GM18520 (cell line): Measurements from ENCODE around the gene CBL.
"Not testable (repeated sequence)": the region's sequence is repeated elsewhere in the genome, so short reads cannot be mapped to it uniquely, and the experiment has no call there.

Experiments used
- ATAC-seq: cut with Tn5 transposase; IDR thresholded peaks from one replicate; pipeline ENCODE4 v1.9.1; 2021; ENCODE audit not compliant: unreplicated experiment

CBL gene

GRCh38 chr11:119184399-119184798 lies 21.7 kb upstream of the CBL start:
- not testable (repeated sequence) for ATAC-seq

GRCh38 chr11:119185981-119186634 lies 20.0 kb upstream of the CBL start:
- ATAC-seq: no peak

GRCh38 chr11:119187123-119187892 lies 18.8 kb upstream of the CBL start:
- ATAC-seq: no peak

- ATAC-seq: no peak
Observed at GRCh38 chr11:119188067-119188466, 18.1 kb upstream of the CBL start.

- ATAC-seq: no peak
Observed at GRCh38 chr11:119188887-119189286, 17.3 kb upstream of the CBL start.

- no peak for ATAC-seq
Observed at GRCh38 chr11:119189393-119189792, 16.7 kb upstream of the CBL start.

GRCh38 chr11:119190531-119190930 lies 15.6 kb upstream of the CBL start:
- no peak for ATAC-seq

- not testable (repeated sequence) for ATAC-seq
Observed at GRCh38 chr11:119191265-119191664, 14.9 kb upstream of the CBL start.

GRCh38 chr11:119192111-119192510 lies 14.0 kb upstream of the CBL start:
- no peak for ATAC-seq

GRCh38 chr11:119193001-119193400 lies 13.1 kb upstream of the CBL start:
- no peak for ATAC-seq

- no peak for ATAC-seq
Observed at GRCh38 chr11:119193626-119194025, 12.5 kb upstream of the CBL start.

- no peak for ATAC-seq
Observed at GRCh38 chr11:119194811-119195440, 11.2 kb upstream of the CBL start.

- ATAC-seq: no peak
Observed at GRCh38 chr11:119195680-119196079, 10.5 kb upstream of the CBL start.

GRCh38 chr11:119196833-119197483 lies 9.2 kb upstream of the CBL start:
- no peak for ATAC-seq

GRCh38 chr11:119198925-119199324 lies 7.2 kb upstream of the CBL start:
- ATAC-seq: no peak

- ATAC-seq: not testable (repeated sequence)
Observed at GRCh38 chr11:119201236-119201635, 4.9 kb upstream of the CBL start.

- no peak for ATAC-seq
Observed at GRCh38 chr11:119202554-119202953, 3.6 kb upstream of the CBL start.

GRCh38 chr11:119204066-119204465 lies 2.1 kb upstream of the CBL start:
- no peak for ATAC-seq

GRCh38 chr11:119205080-119205479 lies 1.1 kb upstream of the CBL start:
- no peak for ATAC-seq

GRCh38 chr11:119206511-119207414 lies 624 bp downstream of the CBL start:
- no peak for ATAC-seq
